Panc1 (cell line): ENCODE results near the gene KDM4D.

Experiments used
- CTCF ChIP-seq: fragments of 450-650 bp; IDR thresholded peaks from 2 replicates; pipeline ENCODE4 v1.5.1; 2017; ENCODE audit warnings: mild to moderate bottlenecking
- POLR2AphosphoS5 ChIP-seq: IDR thresholded peaks from 2 replicates; pipeline ENCODE4 v1.6.1; 2012; ENCODE audit warnings: mild to moderate bottlenecking, low read depth, low read length, moderate library complexity
- REST ChIP-seq, 2 experiments: IDR thresholded peaks; 2 replicates each; pipeline ENCODE4 v1.6.1; 2011 to 2012; ENCODE audit warnings: low read depth in 2 of 2, control low read depth in 1 of 2, low read length in 1 of 2, mild to moderate bottlenecking in 1 of 2, moderate library complexity in 1 of 2; ENCODE audit not compliant: insufficient read depth in 1 of 2
- SIN3A ChIP-seq: IDR thresholded peaks from 2 replicates; pipeline ENCODE4 v1.6.1; 2012; ENCODE audit warnings: low read depth, mild to moderate bottlenecking, low read length, moderate library complexity, borderline replicate concordance; ENCODE audit not compliant: insufficient read depth
- TCF7L2 ChIP-seq: IDR thresholded peaks from 2 replicates; pipeline ENCODE4 v1.6.1; 2011; ENCODE audit warnings: mild to moderate bottlenecking, low read depth, low read length, inconsistent platforms

- TF ChIP-seq CTCF (no peak), REST (IDR thresholded peaks at IDR 0.05; ENCODE audit: insufficient read depth in 1 of 2, low read depth in 2 of 2, low read length in 1 of 2) (no peak), POLR2AphosphoS5 (no peak), SIN3A (no peak), TCF7L2 (no peak)
Observed at GRCh38 chr11:94928117-94928990, 45.2 kb upstream of the KDM4D start.
